HG03342 (cell line): Measurements from ENCODE around the gene LRRC27.
"Not testable (repeated sequence)": the region's sequence is repeated elsewhere in the genome, so short reads cannot be mapped to it uniquely, and the experiment has no call there.

Experiments used
- ATAC-seq: cut with Tn5 transposase; IDR thresholded peaks from one replicate; pipeline ENCODE4 v1.9.1; 2021; ENCODE audit warnings: mild to moderate bottlenecking, moderate library complexity; ENCODE audit not compliant: unreplicated experiment

Gene LRRC27

DNA sequence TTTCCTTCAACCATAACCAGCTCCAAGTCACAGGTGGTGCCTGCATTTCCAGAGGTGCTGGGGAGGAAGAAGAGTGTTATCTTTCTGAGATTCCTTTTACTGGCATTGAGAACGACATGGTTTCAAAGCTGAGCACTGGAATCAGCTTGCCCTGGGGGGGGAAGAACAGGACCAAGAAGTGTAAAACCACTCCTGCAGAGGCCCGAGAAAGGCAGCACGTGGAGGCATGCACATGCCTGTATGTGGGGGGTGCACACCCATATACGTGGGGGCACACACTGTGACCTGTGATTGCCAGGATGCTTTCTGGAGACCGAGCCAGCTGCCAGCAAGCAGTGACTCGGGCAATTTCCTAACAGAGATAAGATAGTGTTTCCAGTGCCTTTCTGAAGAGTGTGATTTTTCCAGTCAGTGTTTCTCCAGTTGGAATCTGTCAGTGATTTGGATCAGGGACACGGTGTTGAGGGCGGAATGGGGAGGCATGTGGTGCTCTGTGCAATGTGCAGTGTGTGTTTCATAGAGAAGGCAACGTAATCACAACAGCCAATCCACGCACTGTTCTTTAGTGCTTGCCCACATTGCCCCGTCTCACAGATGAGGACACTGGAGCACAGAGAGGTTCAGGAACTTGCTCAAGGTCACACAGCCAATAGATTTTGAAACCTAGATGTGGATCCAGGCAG, 4.2 kb downstream of the LRRC27 start:
- ATAC-seq: no peak

GRCh38 chr10:132336919-132337407, 5.0 kb downstream of the LRRC27 start:
- no peak for ATAC-seq

GRCh38 chr10:132337854-132338253, 5.9 kb downstream of the LRRC27 start:
- not testable (repeated sequence) for ATAC-seq

DNA sequence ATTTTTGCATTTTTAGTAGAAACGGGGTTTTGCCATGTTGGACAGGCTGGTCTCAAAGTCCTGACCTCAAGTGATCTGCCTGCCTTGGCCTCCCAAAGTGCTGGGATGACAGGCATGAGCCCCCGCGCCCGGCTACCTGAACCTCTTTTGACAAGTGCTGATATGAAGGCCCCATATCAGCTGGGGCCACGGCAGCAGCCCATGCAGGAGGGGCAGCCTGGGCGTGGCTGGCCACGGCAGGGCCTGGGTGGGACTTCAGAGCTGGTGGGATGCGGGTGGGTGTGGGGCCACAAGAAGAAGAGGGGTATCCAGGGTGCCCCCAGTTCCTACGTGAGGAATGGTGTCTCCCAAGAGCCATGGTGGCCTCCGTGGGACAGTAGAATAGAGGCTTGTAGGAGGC, 6.9 kb downstream of the LRRC27 start:
- ATAC-seq: no peak

DNA sequence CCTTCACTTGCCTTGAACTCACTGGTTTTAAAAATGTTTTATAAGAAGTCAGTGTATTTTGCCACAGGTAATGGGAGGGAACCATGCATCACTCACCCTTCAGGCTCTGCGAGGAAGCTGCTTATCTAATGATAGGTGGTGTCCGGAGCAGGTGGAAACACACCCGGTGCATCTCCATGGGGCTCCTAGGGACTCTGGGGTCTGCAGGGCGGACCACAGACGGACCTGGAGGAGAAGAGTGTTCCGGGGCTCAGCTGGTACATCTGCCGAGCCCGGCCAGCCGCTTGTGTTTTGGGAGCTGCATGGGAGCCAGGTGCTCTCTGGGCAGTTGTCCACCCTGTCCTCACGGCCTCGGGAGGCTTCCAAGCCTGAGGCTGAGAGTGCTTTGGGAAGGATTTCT, 7.3 kb downstream of the LRRC27 start:
- ATAC-seq: no peak

GRCh38 chr10:132341017-132341416, 9.0 kb downstream of the LRRC27 start:
- ATAC-seq: no peak

DNA sequence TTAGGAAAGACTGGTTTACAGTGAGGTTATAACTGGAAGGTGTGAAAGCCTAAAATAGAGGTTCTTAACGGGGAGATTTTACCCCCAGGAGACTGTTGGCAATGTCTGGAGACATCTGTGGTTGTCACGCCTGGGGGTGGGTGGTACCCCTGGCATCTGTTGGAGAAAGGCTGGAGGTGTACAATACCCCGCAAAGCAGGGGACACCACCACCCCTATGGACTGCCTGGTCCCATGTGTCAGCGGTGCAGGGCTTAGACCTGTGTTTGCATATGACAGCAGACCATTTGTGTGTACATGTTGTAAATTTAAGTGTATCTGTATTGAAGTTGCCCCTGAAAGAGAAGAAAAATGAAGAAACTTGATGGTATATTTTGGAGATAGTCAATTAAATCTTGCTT, 9.8 kb downstream of the LRRC27 start:
- no peak for ATAC-seq

DNA sequence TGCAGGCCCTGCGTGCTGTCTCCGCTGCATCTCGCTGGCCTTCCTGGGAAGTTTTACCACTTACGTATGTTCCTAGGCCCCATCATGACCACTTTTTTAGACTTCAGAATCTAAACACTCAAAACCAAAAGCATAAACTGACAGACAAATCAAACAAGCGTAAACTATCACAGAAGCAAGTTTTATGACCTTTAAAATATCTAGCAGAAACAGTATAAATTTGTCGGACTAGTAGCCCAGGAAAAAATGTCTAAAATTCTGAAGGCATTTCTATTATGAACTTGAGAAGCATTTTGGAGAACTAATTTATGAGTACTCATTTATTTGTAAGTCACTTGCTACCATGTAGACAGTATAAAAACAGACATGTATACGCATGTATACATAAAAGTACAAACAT, 10.6 kb downstream of the LRRC27 start:
- ATAC-seq: no peak

- ATAC-seq: no peak
Observed at GRCh38 chr10:132344386-132344785, 12.4 kb downstream of the LRRC27 start.

DNA sequence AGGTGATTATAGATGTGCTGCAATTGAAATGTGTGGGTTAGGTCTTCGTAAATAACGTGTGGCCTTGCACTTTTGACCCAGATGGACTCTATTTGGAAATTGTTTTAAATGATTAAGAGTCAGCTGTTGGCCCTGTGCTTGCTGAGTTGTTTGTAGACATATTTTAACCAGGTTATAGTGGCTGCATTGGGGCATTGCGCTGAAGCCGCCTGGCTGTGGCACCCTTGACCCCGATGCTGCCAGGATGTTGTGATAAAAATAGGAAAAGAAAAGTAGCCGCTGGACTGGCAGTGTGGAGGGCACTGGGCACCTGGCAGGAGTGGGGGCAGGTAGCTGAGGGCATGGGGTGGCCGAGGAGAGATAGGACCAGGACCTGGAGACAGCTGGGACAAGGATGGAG, 13.4 kb downstream of the LRRC27 start:
- no peak for ATAC-seq

- ATAC-seq: no peak
Observed at GRCh38 chr10:132346806-132347205, 14.8 kb downstream of the LRRC27 start.

DNA sequence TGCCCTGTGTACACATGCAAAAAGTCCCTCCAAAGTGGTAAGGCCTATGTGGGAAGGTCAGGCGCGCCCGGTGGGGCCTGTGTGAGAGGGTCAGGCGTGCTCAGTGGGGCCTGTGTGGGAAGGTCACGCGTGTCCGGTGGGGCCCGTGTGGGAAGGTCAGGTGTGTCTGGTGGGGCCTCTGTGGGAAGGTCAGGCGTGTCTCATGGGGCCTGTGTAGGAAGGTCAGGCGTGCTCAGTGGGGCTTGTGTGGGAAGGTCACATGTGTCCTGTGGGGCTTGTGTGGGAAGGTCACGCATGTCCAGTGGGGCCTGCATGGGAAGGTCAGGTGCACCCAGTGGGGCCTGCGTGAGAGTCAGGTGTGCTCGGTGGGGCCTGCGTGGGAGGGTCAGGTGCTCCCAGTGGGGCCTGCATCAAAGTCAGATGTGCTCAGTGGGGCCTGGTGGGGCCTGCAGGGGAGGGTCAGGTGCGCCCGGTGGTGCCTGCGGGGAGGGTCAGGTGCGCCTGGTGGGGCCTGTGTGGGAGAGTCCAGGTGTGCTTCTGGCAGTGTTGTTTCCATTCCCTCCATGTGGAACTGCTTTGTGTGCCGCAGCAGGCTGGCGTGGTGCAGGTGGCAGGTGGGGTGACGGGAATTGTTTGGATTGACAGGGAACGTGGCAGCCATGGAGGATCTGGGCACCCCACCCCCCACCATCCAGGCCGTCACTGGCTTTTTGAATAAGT, 15.4 kb downstream of the LRRC27 start:
- no peak for ATAC-seq

GRCh38 chr10:132347931-132348267, 15.9 kb downstream of the LRRC27 start:
- no peak for ATAC-seq

DNA sequence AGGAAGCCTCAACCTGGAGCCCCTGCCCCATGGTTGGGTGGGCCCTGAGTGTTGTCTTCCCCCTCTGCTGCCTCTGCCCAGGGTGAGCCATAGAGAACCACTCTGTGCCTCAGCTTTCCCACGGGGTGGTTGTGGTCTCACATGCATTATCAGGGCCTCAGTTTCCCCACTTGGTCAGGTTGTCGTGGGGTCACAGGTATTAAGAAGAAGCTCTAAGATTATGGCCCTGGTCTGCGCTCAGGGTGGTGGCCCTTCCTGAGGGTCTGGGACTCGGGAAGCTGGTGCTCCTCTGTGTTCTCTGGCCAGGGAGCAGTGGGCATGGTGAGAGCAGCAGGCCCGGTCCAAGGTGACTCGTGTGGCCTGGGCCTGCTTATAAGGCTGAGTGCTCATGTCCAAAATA, 17.8 kb downstream of the LRRC27 start:
- ATAC-seq: no peak

- ATAC-seq: no peak
Observed at GRCh38 chr10:132350391-132350790, 18.4 kb downstream of the LRRC27 start.

GRCh38 chr10:132350946-132351345, 19.0 kb downstream of the LRRC27 start:
- ATAC-seq: no peak

DNA sequence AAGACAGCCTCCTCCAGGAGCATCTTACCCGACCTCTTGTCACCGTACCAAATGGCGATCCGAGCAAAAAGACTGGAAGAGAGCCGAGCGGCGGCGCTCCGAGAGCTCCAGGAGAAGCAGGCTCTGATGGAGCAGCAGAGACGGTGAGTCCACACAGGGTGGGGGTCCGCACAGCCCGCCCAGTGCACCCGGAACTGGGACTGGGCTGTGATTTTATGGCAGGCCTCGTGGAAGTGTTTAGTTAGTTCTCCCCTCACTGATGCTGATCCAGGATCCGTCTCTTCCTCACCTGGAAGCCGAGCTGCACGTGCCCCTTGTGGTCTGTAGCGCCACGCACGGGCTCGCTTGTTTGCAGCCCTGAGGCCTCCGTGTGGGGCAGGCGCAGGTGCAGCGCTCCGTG, 19.6 kb downstream of the LRRC27 start:
- no peak for ATAC-seq

DNA sequence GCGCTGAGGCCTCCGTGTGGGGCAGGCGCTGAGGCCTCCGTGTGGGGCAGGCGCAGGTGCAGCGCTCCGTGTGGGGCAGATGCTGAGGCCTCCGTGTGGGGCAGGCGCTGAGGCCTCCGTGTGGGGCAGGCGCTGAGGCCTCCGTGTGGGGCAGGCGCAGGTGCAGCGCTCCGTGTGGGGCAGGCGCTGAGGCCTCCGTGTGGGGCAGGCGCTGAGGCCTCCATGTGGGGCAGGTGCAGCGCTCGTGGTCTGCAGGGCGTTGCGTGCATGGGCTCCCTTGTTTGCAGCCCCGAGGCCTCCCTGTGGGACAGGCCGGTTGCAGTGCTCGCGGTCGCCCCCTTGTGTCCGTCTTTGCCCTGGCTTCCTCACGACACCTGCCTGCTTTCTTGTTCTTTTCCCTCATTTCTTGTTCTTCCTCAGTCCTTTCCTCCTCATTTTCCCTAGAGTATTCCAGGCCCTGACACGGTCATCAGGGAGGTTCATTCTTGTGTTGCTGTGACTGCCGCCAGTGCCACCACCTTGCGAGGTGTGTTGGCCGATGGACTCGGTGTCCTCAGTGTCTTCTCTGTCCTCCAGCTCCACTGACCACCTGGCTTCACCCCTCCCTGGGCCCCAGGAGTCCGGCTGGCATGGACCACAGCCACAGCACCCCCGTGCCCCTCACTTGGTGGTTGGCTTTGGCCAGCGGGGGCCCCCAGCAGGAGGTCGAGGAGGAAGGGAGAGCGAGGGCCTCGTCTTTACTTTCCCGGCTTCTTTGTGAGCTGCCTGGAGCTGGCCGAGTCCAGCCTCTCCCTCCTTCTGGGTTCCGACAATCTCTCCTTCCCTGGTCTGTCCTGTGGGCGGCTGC, 20.7 kb downstream of the LRRC27 start:
- ATAC-seq: not testable (repeated sequence)

DNA sequence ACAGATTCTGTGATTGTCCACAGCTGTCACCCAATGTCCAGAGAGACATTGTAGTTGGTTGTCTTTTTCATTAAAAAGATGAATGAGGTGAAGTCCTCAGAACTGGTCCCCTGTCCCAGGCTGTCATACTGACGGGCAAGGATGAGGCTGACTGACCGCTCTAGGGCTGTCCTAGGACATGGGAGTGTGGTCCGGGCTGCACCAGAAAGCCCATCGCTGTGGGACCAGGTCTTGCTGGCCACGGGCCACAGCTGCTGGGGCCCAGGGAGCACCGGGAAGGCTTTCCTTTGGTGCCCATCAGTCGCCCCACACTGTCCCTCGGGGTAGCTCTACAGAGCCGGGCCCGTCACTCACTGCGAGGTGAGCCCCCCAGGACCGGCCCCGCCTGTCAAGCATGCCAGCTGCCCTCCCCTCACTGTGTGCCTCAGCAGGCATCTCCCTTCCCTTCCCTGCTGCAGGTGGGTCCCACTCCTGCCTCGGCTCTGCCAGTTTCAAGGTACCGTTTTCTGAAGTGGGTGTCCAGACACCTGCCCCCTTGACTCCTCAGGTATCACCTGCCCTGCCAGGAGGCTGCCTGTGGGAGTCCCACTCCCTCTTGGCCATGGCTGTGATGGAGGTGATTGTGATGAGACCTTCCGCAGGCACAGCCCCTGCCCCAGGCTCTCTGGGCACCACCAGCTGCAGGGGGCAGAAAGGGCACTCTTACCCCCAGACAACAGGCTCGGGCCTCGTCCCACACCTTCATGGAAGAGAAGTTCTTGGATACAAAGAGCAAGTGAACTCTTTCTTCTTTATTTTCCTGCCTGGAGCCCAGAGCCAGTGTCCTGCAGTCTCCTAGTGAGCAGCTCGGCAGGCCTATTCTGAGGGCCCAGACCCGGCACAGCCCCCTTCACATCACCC, 21.7 kb downstream of the LRRC27 start:
- ATAC-seq: no peak

DNA sequence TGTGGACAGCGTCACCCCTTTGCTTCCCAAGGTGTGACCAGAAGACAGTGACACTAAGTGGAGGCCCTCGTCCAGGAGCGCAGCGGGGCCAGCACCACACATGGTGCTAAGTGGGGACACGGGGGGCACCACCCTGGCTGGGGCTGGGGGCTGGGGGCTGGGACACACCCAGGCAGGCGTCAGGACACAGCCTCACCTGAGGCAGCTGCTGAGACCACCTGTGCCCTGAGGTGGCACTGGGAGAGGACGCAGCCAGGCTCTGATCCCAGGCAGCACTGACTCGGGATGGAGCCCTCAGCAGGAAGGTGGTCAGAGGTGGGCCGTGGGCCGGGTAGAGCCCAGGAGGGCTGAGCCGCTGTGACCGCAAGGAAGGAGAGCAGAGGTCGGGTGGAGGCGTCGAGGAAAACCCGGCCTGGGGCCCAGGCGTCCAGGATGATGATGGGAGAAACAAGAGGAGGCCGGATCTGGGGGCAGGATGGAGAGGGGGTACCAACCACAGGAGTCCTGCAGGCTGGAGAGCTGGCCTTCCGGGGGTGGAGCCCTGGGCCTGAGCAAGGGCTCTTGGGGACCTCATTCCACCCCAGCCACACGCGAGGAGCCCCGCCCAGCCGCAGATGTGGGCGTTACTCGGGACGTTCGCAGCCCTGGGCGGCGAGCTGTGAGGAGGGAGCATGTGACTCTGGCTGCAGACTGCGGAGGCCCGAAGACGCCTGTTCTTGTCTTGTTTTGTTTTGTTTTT, 22.5 kb downstream of the LRRC27 start:
- no peak for ATAC-seq
